SK-N-DZ (cell line): ENCODE data around the gene COA3.

Experiments
- DNase-seq: peaks from one replicate; pipeline ENCODE4 v3.0.0-alpha.2; 2015; ENCODE audit warnings: low spot score

COA3 gene

GRCh38 chr17:42818379-42818778 is 19.9 kb upstream of the COA3 start:
- no peak for DNase-seq

GRCh38 chr17:42817866-42818265 is 19.4 kb upstream of the COA3 start:
- no peak for DNase-seq

GRCh38 chr17:42814633-42815399 is 16.3 kb upstream of the COA3 start:
- no peak for DNase-seq

GRCh38 chr17:42809250-42809649 is 10.7 kb upstream of the COA3 start:
- no peak for DNase-seq

GRCh38 chr17:42806249-42806648 is 7.7 kb upstream of the COA3 start:
- DNase-seq = no peak

GRCh38 chr17:42804918-42805367 is 6.4 kb upstream of the COA3 start:
- no peak for DNase-seq

- no peak for DNase-seq
These were observed 4.8 kb upstream of the COA3 start for GRCh38 chr17:42803074-42803883.

- DNase-seq = no peak
These were observed 507 bp downstream of the COA3 start for GRCh38 chr17:42798011-42798382.

- DNase-seq = no peak
These were observed 1.2 kb downstream of the COA3 start for GRCh38 chr17:42797067-42798007.

GRCh38 chr17:42796066-42796758 is 2.3 kb downstream of the COA3 start:
- no peak for DNase-seq

- DNase-seq = no peak
These were observed 3.0 kb downstream of the COA3 start for GRCh38 chr17:42795465-42795864.

GRCh38 chr17:42795061-42795460 is 3.4 kb downstream of the COA3 start:
- no peak for DNase-seq

- no peak for DNase-seq
These were observed 6.0 kb downstream of the COA3 start for GRCh38 chr17:42792545-42792944.

- no peak for DNase-seq
These were observed 6.6 kb downstream of the COA3 start for GRCh38 chr17:42791948-42792347.

- DNase-seq = no peak
These were observed 11.2 kb downstream of the COA3 start for GRCh38 chr17:42787266-42787665.

- no peak for DNase-seq
These were observed 13.5 kb downstream of the COA3 start for GRCh38 chr17:42784811-42785592.

GRCh38 chr17:42784409-42784808 is 14.1 kb downstream of the COA3 start:
- DNase-seq = no peak

GRCh38 chr17:42783791-42784138 is 14.7 kb downstream of the COA3 start:
- no peak for DNase-seq

GRCh38 chr17:42783062-42783790 is 15.3 kb downstream of the COA3 start:
- DNase-seq = no peak
